Peyer's patch (tissue), 4 donors: Measurements from ENCODE around the gene CDK9. TPM values are rescaled to one million over a fixed set of nuclear protein-coding genes. Genes with fewer than 3 reads are reported as not detected.

Experiments
- DNase-seq, 3 donors: peaks; one replicate each; pipeline ENCODE4 v3.0.0-alpha.2; 2017 to 2019
- H3K27ac ChIP-seq, 4 donors: fragments of 200-600 bp; sonication (generic); one replicate each; pipeline ENCODE4 v1.5.1; 2016 to 2019
- H3K27me3 ChIP-seq, 2 donors: fragments of 200-600 bp; sonication (generic); one replicate each; pipeline ENCODE4 v1.5.1; 2019
- H3K36me3 ChIP-seq, 3 donors: fragments of 200-600 bp; sonication (generic); one replicate each; pipeline ENCODE4 v1.5.1; 2016 to 2019
- H3K4me1 ChIP-seq, 4 donors: fragments of 200-600 bp; sonication (generic); one replicate each; pipeline ENCODE4 v1.5.1; 2016 to 2019
- H3K4me3 ChIP-seq, 4 donors: fragments of 200-600 bp; sonication (generic); 1 replicate in 3 of 4; 2 replicates in 1 of 4; pipeline ENCODE4 v1.5.1; 2016 to 2019; ENCODE audit warnings: mild to moderate bottlenecking in 1 of 4
- H3K9me3 ChIP-seq, 4 donors: fragments of 200-600 bp; sonication (generic); one replicate each; pipeline ENCODE4 v1.5.1; 2016 to 2019; ENCODE audit warnings: mild to moderate bottlenecking in 1 of 4
- POLR2A ChIP-seq, 2 donors: fragments of 450-650 bp; IDR thresholded peaks; one replicate each; pipeline ENCODE4 v1.5.1; 2017; ENCODE audit warnings: antibody characterized with exemption in 2 of 2, mild to moderate bottlenecking in 2 of 2, moderate library complexity in 2 of 2
- total RNA-seq, 4 donors: library from RNA; depleted of rRNA; stranded (reverse); fragments of >200 nt; gene quantifications; one replicate each; pipeline ENCODE4 v1.1.0, GENCODE V29; 2016
- TF ChIP-seq, protein P1 (sequence below), 6 experiments: fragments of 450-650 bp in 4 of 6; fragments of 200-600 bp in 2 of 6; sonication (generic) in 1 of 6; IDR thresholded peaks; one replicate each; pipeline ENCODE4 v1.5.1; 2017 to 2019; ENCODE audit warnings: antibody characterized with exemption in 6 of 6, mild to moderate bottlenecking in 3 of 6, moderate library complexity in 1 of 6

Gene CDK9
- total RNA-seq, 4 donors from 2014 or later = 53.6 to 116 (median 83.9) TPM

GRCh38 chr9:127809540-127810377 is 23.9 kb downstream of the CDK9 start:
- peaks cover 0 to 62% (median 0%) of the 10 kb centered on the region in 3 donors for H3K36me3 ChIP-seq
- H3K4me1 ChIP-seq = peaks cover 0 to 17% (median 2%) of the 10 kb centered on the region in 4 donors
- peak overlapping the region; percentile 10 to 84 (median 48) for H3K27ac ChIP-seq
- no peaks in the 10 kb centered on the region for H3K27me3 ChIP-seq
- peak in 2 of 3 donors; percentile 83 to 90 for DNase-seq
- peak overlapping the region in 2 of 4 donors; percentile 23 to 46 for H3K4me3 ChIP-seq
- TF ChIP-seq, protein P1, sequence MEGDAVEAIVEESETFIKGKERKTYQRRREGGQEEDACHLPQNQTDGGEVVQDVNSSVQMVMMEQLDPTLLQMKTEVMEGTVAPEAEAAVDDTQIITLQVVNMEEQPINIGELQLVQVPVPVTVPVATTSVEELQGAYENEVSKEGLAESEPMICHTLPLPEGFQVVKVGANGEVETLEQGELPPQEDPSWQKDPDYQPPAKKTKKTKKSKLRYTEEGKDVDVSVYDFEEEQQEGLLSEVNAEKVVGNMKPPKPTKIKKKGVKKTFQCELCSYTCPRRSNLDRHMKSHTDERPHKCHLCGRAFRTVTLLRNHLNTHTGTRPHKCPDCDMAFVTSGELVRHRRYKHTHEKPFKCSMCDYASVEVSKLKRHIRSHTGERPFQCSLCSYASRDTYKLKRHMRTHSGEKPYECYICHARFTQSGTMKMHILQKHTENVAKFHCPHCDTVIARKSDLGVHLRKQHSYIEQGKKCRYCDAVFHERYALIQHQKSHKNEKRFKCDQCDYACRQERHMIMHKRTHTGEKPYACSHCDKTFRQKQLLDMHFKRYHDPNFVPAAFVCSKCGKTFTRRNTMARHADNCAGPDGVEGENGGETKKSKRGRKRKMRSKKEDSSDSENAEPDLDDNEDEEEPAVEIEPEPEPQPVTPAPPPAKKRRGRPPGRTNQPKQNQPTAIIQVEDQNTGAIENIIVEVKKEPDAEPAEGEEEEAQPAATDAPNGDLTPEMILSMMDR (IDR thresholded peaks at IDR 0.05) = peak in 1 of 6 experiments; percentile 20
- TF ChIP-seq POLR2A (IDR thresholded peaks at IDR 0.05) = no peak
- no peaks in the 10 kb centered on the region for H3K9me3 ChIP-seq

DNA sequence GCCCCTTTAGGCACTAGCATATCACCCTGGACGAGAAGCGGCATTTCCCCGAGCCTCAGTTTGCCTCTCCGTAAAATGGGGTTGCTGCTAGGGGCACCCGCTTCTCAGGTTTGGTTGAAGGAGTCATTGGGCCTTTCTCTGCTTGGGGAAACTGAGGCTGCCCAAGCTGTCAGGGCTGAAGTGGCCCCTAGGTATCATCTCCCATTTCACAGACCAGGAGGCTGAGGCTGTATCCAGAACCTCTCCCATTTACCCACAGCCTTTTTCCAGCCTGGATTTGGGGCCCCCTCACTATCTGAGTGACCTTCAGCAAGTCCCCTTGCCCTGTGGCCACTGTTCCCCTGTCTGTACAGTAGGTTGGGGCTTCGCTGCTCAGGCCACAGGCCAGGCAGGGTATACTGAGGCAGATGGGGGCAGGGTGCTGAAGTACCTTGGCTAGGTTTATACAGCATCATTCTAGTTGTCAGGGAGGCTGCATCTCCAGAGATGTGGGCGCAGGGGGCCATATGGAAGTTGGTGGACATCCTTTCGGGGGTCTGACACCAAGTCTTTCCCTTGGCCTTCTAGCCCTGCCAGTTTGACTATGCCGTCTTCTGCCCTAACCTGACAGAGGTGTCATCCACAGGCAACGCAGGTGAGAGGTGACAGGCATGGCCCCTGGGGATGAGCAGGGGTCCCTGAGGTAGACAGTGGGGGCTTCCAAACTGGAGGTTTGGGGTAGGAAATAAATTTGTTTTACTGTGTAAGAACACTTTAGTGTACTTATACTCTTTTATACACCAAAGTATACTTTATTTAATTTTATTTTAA is 24.7 kb downstream of the CDK9 start:
- TF ChIP-seq, protein P1 (IDR thresholded peaks at IDR 0.05) = no peak
- no peak for TF ChIP-seq POLR2A (IDR thresholded peaks at IDR 0.05)
- H3K36me3 ChIP-seq = peaks cover 0 to 70% (median 0%) of the 10 kb centered on the region in 3 donors
- no peaks in the 10 kb centered on the region for H3K9me3 ChIP-seq
- no peak for DNase-seq
- H3K4me3 ChIP-seq = peak overlapping the region in 1 of 4 donors; percentile 23
- peaks cover 0 to 14% (median 2%) of the 10 kb centered on the region in 4 donors for H3K4me1 ChIP-seq
- H3K27ac ChIP-seq = peak overlapping the region in 3 of 4 donors; percentile 32 to 84 (median 65)
- H3K27me3 ChIP-seq = no peaks in the 10 kb centered on the region

- H3K4me1 ChIP-seq = peaks cover 0 to 14% (median 2%) of the 10 kb centered on the region in 4 donors
- DNase-seq = no peak
- H3K4me3 ChIP-seq = no peak overlapping the region
- peaks cover 0 to 79% (median 0%) of the 10 kb centered on the region in 3 donors for H3K36me3 ChIP-seq
- TF ChIP-seq, protein P1 (IDR thresholded peaks at IDR 0.05) = no peak
- TF ChIP-seq POLR2A (IDR thresholded peaks at IDR 0.05) = no peak
- no peaks in the 10 kb centered on the region for H3K9me3 ChIP-seq
- no peak overlapping the region for H3K27ac ChIP-seq
- no peaks in the 10 kb centered on the region for H3K27me3 ChIP-seq
Observed at GRCh38 chr9:127812011-127812410, 26.2 kb downstream of the CDK9 start.

GRCh38 chr9:127812936-127813675 is 27.3 kb downstream of the CDK9 start:
- Histone ChIP-seq H3K27ac (no peak overlapping the region), H3K9me3 (no peaks in the 10 kb centered on the region), H3K27me3 (no peaks in the 10 kb centered on the region), H3K36me3 (peaks cover 0 to 77% (median 0%) of the 10 kb centered on the region in 3 donors), H3K4me3 (no peak overlapping the region), H3K4me1 (peaks cover 0 to 14% (median 2%) of the 10 kb centered on the region in 4 donors)
- TF ChIP-seq, protein P1 (IDR thresholded peaks at IDR 0.05) = no peak
- no peak for DNase-seq

GRCh38 chr9:127813686-127814226 is 27.9 kb downstream of the CDK9 start:
- Histone ChIP-seq H3K36me3 (peaks cover 0 to 72% (median 0%) of the 10 kb centered on the region in 3 donors), H3K4me3 (no peak overlapping the region), H3K4me1 (peaks cover 0 to 14% (median 2%) of the 10 kb centered on the region in 4 donors), H3K27ac (no peak overlapping the region), H3K9me3 (no peaks in the 10 kb centered on the region), H3K27me3 (no peaks in the 10 kb centered on the region)
- DNase-seq = no peak
- TF ChIP-seq POLR2A (IDR thresholded peaks at IDR 0.05) = no peak
- TF ChIP-seq, protein P1 (IDR thresholded peaks at IDR 0.05) = no peak
